Keratinocyte (primary cell): ENCODE results near the gene ZNF691.

Source experiments
- CTCF ChIP-seq, 3 experiments: IDR thresholded peaks in 1 of 3; conservative IDR thresholded peaks in 1 of 3; optimal IDR thresholded peaks in 1 of 3; 2 replicates in 2 of 3; 3 replicates in 1 of 3; pipeline versions ENCODE3 to v1.5.1; 2011; ENCODE audit warnings: low read length in 3 of 3, mild to moderate bottlenecking in 3 of 3, moderate library complexity in 2 of 3, control low read depth in 1 of 3, inconsistent platforms in 1 of 3; ENCODE audit not compliant: insufficient read depth in 2 of 3; ENCODE audit errors: extremely low read depth in 1 of 3
- EZH2 ChIP-seq: IDR thresholded peaks from one replicate; pipeline ENCODE4 v1.6.1; 2012; ENCODE audit warnings: inconsistent platforms, mild to moderate bottlenecking, low read length, moderate library complexity

GRCh38 chr1:42880384-42880783 lies 34.0 kb downstream of the ZNF691 start:
- TF ChIP-seq EZH2: no peak
- no peak for TF ChIP-seq CTCF (optimal IDR thresholded peaks at IDR 0.05 in 1 of 3, IDR thresholded peaks at IDR 0.05 in 1 of 3, conservative IDR thresholded peaks at IDR 0.05 in 1 of 3; ENCODE audit: extremely low read depth in 1 of 3, insufficient read depth in 2 of 3, low read length in 3 of 3)
